Renal cortical epithelial cell (primary cell): ENCODE measurements around the gene ACER2. TPM values are rescaled to one million over a fixed set of nuclear protein-coding genes. Genes with fewer than 3 reads are reported as not detected.
"Not testable (repeated sequence)": the region's sequence is repeated elsewhere in the genome, so short reads cannot be mapped to it uniquely, and the experiment has no call there.

Source experiments
- DNase-seq: peaks from one replicate; pipeline ENCODE4 v3.0.0-alpha.2; 2011; ENCODE audit warnings: low read depth
- total RNA-seq: library from RNA; depleted of rRNA; stranded (reverse); fragments of >200 nt; gene quantifications from 2 replicates; pipeline ENCODE4 v1.2.3, GENCODE V29; 2014

The ACER2 gene
- total RNA-seq, 1 donor from 2014 or later = 13.4 TPM

- DNase-seq = no peak
Measured at GRCh38 chr9:19409401-19410194, 789 bp downstream of the ACER2 start.

- no peak for DNase-seq
Measured at GRCh38 chr9:19410195-19410503, 1.3 kb downstream of the ACER2 start.

- no peak for DNase-seq
Measured at GRCh38 chr9:19410594-19410993, 1.8 kb downstream of the ACER2 start.

- DNase-seq = no peak
Measured at GRCh38 chr9:19411316-19411715, 2.5 kb downstream of the ACER2 start.

GRCh38 chr9:19413456-19413855 lies 4.6 kb downstream of the ACER2 start:
- not testable (repeated sequence) for DNase-seq

GRCh38 chr9:19416143-19416542 lies 7.3 kb downstream of the ACER2 start:
- DNase-seq = no peak

GRCh38 chr9:19420877-19421276 lies 12.1 kb downstream of the ACER2 start:
- DNase-seq = no peak

GRCh38 chr9:19423163-19423562 lies 14.4 kb downstream of the ACER2 start:
- no peak for DNase-seq

GRCh38 chr9:19424176-19424779 lies 15.5 kb downstream of the ACER2 start:
- peak; percentile 18 for DNase-seq

GRCh38 chr9:19429595-19429994 lies 20.8 kb downstream of the ACER2 start:
- peak; percentile 17 for DNase-seq

GRCh38 chr9:19430201-19430760 lies 21.5 kb downstream of the ACER2 start:
- no peak for DNase-seq

- no peak for DNase-seq
Measured at GRCh38 chr9:19431361-19432171, 22.8 kb downstream of the ACER2 start.

- no peak for DNase-seq
Measured at GRCh38 chr9:19432473-19432872, 23.7 kb downstream of the ACER2 start.

GRCh38 chr9:19433729-19434128 lies 24.9 kb downstream of the ACER2 start:
- not testable (repeated sequence) for DNase-seq

GRCh38 chr9:19440376-19440775 lies 31.6 kb downstream of the ACER2 start:
- DNase-seq = no peak

- no peak for DNase-seq
Measured at GRCh38 chr9:19440823-19441580, 32.2 kb downstream of the ACER2 start.

- DNase-seq = no peak
Measured at GRCh38 chr9:19441730-19442129, 32.9 kb downstream of the ACER2 start.

GRCh38 chr9:19442240-19442639 lies 33.4 kb downstream of the ACER2 start:
- DNase-seq = no peak

GRCh38 chr9:19445452-19445851 lies 36.6 kb downstream of the ACER2 start:
- DNase-seq = no peak

GRCh38 chr9:19446361-19446861 lies 37.6 kb downstream of the ACER2 start:
- DNase-seq = no peak
